Uterus (tissue), 4 donors: ENCODE measurements around the gene TMEM72. TPM values are rescaled to one million over a fixed set of nuclear protein-coding genes. Genes with fewer than 3 reads are reported as not detected.

Experiments
- DNase-seq, 2 donors: peaks; one replicate each; pipeline ENCODE4 v3.0.0-alpha.2; 2019 to 2020
- H3K27ac ChIP-seq, 2 donors: fragments of 200-600 bp; sonication (generic); 1 replicate in 1 of 2; 2 replicates in 1 of 2; pipeline ENCODE4 v1.5.1; 2016 to 2018
- H3K27me3 ChIP-seq, 2 donors: fragments of 200-600 bp; sonication (generic); one replicate each; pipeline ENCODE4 v1.5.1; 2018 to 2019; ENCODE audit warnings: control low read depth in 1 of 2
- H3K36me3 ChIP-seq, 2 donors: fragments of 200-600 bp; sonication (generic); one replicate each; pipeline ENCODE4 v1.5.1; 2019; ENCODE audit warnings: control low read depth in 1 of 2
- H3K4me1 ChIP-seq, 2 donors: fragments of 200-600 bp; sonication (generic); one replicate each; pipeline ENCODE4 v1.5.1; 2018 to 2019; ENCODE audit warnings: control low read depth in 1 of 2
- H3K4me3 ChIP-seq, 2 donors: fragments of 200-600 bp; sonication (generic); 1 replicate in 1 of 2; 2 replicates in 1 of 2; pipeline ENCODE4 v1.5.1; 2018 to 2019; ENCODE audit warnings: mild to moderate bottlenecking in 1 of 2
- H3K9me3 ChIP-seq, 2 donors: fragments of 200-600 bp; sonication (generic); one replicate each; pipeline ENCODE4 v1.5.1; 2019; ENCODE audit warnings: control low read depth in 1 of 2
- POLR2A ChIP-seq, 2 donors: fragments of 450-650 bp; IDR thresholded peaks; one replicate each; pipeline ENCODE4 v1.6.1; 2016; ENCODE audit warnings: antibody characterized with exemption in 2 of 2, mild to moderate bottlenecking in 1 of 2, moderate library complexity in 1 of 2
- intact Hi-C: fragments of 100-400 bp; cut with DNase I; formaldehyde crosslinking; loops from one replicate; pipeline ENCODE4 v1.15.1; 2023; ENCODE audit warnings: low total_unique reads
- total RNA-seq, 4 donors: library from RNA; depleted of rRNA in 3 of 4; stranded (reverse); fragments of >200 nt in 3 of 4; gene quantifications; one replicate each; pipeline versions ENCODE4 v1.1.0 to v1.2.4, GENCODE V29; 2014 to 2023
- TF ChIP-seq, protein P1 (sequence below), 4 experiments: fragments of 200-600 bp in 2 of 4; fragments of 450-650 bp in 2 of 4; sonication (generic) in 2 of 4; IDR thresholded peaks; one replicate each; pipeline ENCODE4 v1.5.1; 2016 to 2019; ENCODE audit warnings: antibody characterized with exemption in 4 of 4, mild to moderate bottlenecking in 2 of 4, moderate library complexity in 1 of 4
- donor health status: DM: yes; HTN: yes; CAD: no.

The TMEM72 gene
- total RNA-seq, 4 donors from 2014 or later, result 0.69 TPM; not detected in 3

DNA sequence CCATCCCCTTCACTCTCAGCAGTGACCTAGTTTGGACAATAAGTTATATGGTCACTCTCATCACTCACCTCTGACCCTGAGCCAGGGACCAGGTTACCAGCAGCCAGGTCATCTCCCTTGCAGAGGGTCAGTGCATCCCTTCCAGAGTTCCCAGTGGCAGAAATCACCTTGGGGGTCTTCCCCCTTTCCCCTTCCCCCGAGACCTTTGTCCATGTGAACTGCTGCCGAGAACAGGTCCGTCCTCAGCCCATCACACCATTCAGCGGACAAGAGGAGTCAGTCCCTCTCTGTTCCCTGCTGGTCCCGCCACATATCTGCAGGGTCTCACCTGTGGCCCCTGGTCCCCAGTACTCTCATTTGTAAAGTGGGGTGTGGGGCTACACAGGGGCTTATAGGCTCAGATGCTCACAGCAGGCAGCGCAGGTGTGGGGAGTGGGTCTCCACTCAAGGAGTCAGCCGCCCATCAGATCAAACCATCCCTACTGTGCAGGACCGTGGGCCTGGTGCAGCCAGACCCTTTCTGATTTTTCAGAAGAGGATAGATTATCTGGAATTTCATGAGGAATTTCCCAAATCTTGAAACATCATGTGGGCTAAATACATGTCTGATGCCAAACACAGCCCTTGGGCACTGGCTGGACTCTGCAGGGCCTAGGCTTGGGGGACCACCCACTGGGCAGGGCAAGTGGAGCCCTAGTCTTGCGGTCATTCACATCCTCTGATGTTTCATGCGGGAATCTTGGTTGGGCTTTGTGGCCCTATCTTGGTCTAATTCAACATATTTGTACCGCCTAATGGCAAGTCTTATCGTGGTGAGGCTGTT, 61.0 kb downstream of the TMEM72 start:
- Histone ChIP-seq H3K4me1 (peaks cover 0 to 10% of the 10 kb centered on the region in 2 donors), H3K27me3 (no peaks in the 10 kb centered on the region), H3K4me3 (no peak overlapping the region), H3K9me3 (no peaks in the 10 kb centered on the region), H3K36me3 (no peaks in the 10 kb centered on the region), H3K27ac (no peak overlapping the region)
- intact Hi-C loops, result no loop called here
- TF ChIP-seq POLR2A (IDR thresholded peaks at IDR 0.05), result no peak
- DNase-seq, result no peak

DNA sequence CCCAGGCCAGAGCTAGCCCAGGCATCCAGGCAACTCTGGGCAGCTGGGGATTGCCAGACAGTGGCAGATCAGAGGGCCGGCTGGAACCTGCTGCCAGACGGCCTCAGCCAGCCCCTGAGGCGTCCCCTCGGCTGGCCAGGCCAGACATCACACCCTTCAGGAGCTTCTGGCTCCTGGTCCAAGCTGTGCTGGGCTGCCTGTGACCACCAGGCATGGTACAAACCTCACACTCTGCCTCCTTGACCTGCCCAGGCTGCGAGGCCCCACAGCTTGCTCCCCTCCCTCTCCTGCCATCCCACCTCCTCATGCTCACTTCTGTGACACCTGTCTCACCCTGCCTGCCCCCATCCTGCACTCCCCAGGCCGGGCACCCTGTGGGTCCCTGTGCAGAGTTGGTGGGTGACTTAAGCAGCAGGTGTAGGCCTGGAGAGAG, 61.8 kb downstream of the TMEM72 start:
- H3K27ac ChIP-seq, result no peak overlapping the region
- no peaks in the 10 kb centered on the region for H3K36me3 ChIP-seq
- TF ChIP-seq, protein P1, sequence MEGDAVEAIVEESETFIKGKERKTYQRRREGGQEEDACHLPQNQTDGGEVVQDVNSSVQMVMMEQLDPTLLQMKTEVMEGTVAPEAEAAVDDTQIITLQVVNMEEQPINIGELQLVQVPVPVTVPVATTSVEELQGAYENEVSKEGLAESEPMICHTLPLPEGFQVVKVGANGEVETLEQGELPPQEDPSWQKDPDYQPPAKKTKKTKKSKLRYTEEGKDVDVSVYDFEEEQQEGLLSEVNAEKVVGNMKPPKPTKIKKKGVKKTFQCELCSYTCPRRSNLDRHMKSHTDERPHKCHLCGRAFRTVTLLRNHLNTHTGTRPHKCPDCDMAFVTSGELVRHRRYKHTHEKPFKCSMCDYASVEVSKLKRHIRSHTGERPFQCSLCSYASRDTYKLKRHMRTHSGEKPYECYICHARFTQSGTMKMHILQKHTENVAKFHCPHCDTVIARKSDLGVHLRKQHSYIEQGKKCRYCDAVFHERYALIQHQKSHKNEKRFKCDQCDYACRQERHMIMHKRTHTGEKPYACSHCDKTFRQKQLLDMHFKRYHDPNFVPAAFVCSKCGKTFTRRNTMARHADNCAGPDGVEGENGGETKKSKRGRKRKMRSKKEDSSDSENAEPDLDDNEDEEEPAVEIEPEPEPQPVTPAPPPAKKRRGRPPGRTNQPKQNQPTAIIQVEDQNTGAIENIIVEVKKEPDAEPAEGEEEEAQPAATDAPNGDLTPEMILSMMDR (IDR thresholded peaks at IDR 0.05), result no peak
- no peak for TF ChIP-seq POLR2A (IDR thresholded peaks at IDR 0.05)
- no peaks in the 10 kb centered on the region for H3K9me3 ChIP-seq
- intact Hi-C loops, result no loop called here
- DNase-seq, result no peak
- H3K4me1 ChIP-seq, result peaks cover 0 to 10% of the 10 kb centered on the region in 2 donors
- no peaks in the 10 kb centered on the region for H3K27me3 ChIP-seq
- H3K4me3 ChIP-seq, result no peak overlapping the region

DNA sequence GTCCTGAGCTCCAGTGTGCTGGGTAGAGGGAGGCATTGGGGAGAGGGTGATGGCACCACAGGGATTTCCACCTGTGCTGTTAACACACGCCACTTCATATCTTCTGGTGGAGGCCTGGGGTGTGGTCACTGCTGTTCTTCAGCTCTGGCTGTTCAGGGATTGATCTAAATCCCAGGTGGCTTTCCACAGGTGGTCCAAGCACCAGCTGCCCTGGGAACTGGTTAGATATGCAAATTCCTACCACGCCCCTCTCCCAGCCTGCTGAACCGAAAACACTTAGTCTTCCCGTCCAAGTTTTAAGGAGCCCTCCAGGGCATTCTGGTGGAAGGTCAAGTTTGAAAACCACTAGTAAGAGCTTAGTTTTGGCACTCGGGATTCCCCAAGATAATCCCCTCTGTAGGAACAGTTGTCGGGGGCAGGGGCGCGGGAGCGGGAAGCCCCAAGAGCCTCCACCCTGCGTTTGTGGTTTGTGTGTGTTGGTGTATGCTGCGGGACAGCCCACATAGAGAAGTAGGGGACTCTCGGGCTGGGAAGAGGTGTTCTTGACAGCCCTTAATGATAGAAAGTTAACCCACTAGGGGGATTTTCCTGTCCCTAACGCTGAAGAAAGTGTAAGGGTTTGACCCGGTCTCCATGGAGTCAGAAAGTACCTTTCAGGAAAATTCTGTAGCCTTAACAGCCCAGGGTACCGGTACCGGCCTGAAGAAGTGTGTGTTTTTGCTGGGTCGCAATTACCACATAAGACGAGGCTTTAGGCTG, 62.4 kb downstream of the TMEM72 start:
- TF ChIP-seq, protein P1 (IDR thresholded peaks at IDR 0.05), result no peak
- no peak for TF ChIP-seq POLR2A (IDR thresholded peaks at IDR 0.05)
- H3K4me3 ChIP-seq, result no peak overlapping the region
- peak overlapping the region; percentile 89 to 100 for H3K27ac ChIP-seq
- peak in 1 of 2 donors; percentile 22 for DNase-seq
- H3K27me3 ChIP-seq, result no peaks in the 10 kb centered on the region
- H3K36me3 ChIP-seq, result no peaks in the 10 kb centered on the region
- intact Hi-C loops, result no loop called here
- no peaks in the 10 kb centered on the region for H3K9me3 ChIP-seq
- peaks cover 0 to 10% of the 10 kb centered on the region in 2 donors for H3K4me1 ChIP-seq

DNA sequence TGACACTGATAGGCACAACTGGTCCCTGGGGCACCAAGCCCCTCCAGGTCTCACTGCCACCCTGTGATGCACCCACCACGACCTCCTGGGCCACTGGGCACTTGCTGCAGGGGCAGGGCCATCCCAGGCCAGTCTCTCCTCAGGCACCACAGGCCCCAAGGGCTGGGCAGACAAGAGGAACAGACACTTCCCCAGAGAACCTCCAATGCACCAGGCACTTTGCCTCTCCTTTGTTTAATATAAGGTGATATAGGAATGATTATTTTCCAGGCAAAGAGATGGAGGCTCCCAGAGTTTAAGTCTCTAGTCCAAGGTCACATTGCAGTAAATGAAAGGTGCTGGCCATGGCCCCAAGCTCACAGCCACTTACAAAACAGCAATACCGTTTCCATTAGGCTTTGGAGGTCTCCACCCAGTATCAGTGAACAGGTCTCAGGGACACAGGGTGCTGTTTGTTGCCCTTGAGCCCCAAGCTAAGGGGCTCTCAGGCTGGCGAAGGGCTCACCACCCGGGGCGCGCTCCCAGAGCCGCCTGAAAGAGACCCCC, 63.0 kb downstream of the TMEM72 start:
- Histone ChIP-seq H3K4me3 (peak overlapping the region; percentile 35 to 66), H3K27ac (peak overlapping the region; percentile 89 to 100), H3K4me1 (peaks cover 0 to 13% of the 10 kb centered on the region in 2 donors), H3K27me3 (no peaks in the 10 kb centered on the region), H3K36me3 (no peaks in the 10 kb centered on the region), H3K9me3 (no peaks in the 10 kb centered on the region)
- no peak for TF ChIP-seq POLR2A (IDR thresholded peaks at IDR 0.05)
- TF ChIP-seq, protein P1 (IDR thresholded peaks at IDR 0.05), result no peak
- intact Hi-C loops, result no loop called here
- peak in 1 of 2 donors; percentile 24 for DNase-seq

DNA sequence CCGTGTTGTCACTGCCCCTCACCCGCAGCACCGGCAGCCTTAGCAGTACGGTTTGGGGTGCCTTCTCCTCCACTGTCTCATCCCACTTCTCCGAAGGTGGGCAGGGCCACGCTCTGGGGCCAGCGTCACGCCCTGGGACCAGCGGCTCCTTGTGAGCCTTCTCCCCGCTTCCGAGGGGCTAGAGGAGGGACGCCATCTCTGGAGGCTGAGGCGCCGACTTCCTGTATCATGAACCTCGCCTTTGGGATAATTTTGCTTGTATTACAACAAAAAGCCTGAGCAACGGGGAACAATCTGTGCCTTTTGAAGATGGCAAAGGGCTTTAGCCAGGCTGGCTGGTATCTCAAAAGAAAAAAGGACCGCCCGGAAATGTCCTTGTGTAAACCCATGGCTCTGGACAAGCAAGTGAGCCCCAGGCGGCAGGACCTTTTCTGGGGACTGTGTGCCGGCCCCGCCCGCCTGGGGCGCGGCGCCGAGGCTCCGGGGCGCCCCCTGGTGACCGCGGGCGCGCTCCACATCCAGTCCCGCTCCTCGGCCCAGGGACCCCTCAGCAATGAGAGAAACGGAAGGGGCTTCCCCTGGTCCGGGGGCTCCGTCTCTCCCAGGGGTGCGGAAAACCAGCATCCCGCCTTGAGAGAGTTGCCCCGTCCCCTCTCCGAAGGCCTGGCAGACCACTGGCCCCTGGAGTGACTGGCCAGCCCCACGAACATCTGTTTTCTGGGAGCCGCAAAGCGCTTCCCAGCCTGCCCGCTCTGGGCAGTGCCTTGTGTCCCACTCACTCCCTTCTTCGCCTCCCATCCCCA, 63.7 kb downstream of the TMEM72 start:
- DNase-seq, result peak; percentile 73 to 81

More for the DNA sequence above, 63.7 kb downstream of the TMEM72 start:
- no peaks in the 10 kb centered on the region for H3K9me3 ChIP-seq
- peak overlapping the region; percentile 35 to 66 for H3K4me3 ChIP-seq
- TF ChIP-seq POLR2A (IDR thresholded peaks at IDR 0.05), result peak in 1 of 2 donors; percentile 42
- TF ChIP-seq, protein P1 (IDR thresholded peaks at IDR 0.05), result peak; percentile 90 to 99 (median 96)
- H3K27ac ChIP-seq, result peak overlapping the region; percentile 89 to 100
- no peaks in the 10 kb centered on the region for H3K27me3 ChIP-seq
- intact Hi-C loops, result no loop called here
- peaks cover 0 to 20% of the 10 kb centered on the region in 2 donors for H3K4me1 ChIP-seq
- H3K36me3 ChIP-seq, result no peaks in the 10 kb centered on the region
